HG02763 (cell line): Measurements from ENCODE around the gene ITGA3.

Experiments used
- ATAC-seq: cut with Tn5 transposase; IDR thresholded peaks from one replicate; pipeline ENCODE4 v1.9.1; 2021; ENCODE audit warnings: mild to moderate bottlenecking, moderate library complexity; ENCODE audit not compliant: unreplicated experiment

The ITGA3 gene

DNA sequence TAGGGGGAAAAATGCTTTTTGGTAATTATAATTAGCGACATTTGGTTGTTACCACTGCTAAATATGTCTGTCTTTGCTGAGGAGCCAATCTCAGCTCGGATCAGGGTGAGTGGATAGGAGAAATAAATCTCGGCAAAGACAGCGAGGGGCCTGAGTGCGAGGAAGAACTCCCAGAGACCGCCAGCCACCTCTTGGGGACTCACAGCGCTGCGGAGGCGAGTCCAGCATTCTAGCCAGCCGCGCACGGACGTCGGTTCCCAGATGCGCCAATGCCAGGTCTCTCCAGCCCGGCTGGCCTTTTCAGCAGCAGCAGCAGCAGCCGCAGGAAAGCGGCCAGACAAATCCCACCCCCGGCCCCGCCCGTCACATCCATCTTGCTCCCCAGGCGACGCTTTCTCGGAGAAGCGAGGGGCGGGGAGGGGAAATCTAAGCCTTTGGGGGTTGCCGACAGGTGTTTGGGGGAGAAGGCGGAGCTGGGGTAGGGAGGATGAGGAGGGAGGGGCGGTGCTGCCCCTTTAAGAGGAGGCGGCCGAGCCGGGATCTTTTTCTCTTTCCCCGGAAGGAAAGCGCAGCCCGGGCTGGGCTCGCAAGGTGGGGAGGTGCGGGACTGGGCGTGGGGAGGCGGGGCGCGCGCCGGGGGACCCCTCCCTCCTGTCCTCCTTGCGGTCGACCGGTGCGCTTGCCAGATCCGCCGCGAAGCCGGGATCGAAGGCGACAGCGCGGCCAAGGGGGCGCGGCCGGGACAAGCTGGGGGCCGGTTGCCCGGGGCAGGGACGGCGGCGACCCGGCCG is at the start of gene ITGA3:
TSS of gene ITGA3 (plus strand) at position 685 of the 791 bp plus-strand sequence. CDS start 330 bp downstream, outside the sequence.
- peak; percentile 51 for ATAC-seq

DNA sequence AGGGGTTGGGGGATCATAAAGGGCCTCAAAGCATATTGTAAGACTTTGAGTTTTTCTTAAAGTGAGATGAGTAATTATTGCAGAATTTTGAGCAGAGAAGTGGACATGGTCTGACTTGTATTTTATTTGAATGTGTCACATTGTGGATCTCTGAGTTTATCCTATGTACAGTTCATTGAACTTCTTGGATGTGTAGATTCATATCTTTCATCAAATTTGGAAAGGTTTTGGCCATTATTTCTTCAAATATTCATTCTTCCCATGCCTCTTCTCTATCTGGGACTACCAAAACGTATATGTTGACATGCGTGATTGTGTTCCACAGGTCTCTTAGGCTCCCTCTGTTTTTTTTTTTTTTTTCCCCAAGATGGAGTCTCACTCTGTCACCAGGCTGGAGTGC is 46.6 kb upstream of the ITGA3 start:
- no peak for ATAC-seq

DNA sequence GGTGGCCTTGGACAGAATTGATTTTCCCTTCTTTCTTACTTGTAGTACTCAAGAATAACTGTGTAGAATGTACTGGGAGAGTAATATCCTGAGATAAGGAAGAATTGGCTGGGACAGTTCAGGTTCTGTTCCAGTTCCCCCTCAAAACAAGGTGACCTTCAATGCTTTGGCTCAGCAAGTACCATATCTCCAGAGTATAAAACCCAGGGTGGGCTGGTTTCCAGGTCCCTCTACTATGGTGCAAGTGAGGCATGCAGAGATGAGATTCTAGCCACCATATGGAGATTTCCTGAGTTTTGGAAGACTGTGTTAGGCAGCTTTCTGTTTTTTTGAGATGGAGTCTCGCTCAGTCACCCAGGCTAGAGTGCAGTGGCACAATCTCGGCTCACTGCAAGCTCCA is 42.8 kb upstream of the ITGA3 start:
- no peak for ATAC-seq

DNA sequence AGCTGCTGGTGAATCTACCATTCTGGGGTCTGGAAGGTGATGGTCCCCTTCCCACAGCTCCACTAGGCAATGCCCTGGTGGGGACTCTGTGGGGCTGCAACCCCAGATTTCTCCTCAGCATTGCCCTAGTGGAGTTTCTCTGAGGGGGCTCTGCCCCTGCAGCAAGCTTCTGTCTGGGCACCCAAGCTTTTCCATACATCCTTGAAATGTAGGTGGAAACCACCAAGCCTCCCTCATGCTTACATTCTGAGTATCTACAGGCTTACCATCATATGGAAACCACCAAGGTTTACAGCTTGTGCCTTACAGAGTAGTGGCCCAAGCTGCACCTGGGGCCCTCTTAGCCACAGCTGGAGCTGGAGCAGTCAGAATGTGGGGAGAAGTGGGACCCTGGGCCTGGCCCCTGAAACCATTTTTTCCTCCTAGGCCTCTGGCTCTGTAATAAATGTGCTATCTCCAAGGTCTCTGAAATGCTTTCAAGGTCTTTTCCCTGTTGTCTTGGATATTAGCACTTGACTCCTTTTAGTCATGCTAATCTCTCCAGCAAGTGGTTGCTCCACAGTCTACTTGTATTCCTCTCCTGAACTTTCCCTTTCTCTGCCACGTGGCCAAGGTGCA is 41.3 kb upstream of the ITGA3 start:
- no peak for ATAC-seq

DNA sequence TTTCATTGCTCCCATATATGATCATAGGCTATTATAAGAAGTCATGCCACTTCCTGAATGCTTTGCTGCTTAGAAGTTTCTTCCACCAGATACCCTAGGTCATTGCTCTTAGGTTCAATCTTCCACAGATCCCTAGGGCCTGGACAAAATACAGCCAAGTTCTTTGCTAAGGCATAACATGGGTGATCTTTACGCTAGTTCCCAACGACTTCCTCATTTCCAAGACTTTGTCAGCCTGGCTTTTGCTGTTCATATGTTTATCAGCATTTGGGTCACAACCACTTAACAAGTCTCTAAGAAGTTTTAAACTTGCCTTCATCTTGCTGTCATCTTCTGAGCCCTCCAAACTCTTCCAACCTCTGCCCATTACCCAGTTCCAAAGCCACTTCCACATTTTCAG is 40.8 kb upstream of the ITGA3 start:
- ATAC-seq = no peak

DNA sequence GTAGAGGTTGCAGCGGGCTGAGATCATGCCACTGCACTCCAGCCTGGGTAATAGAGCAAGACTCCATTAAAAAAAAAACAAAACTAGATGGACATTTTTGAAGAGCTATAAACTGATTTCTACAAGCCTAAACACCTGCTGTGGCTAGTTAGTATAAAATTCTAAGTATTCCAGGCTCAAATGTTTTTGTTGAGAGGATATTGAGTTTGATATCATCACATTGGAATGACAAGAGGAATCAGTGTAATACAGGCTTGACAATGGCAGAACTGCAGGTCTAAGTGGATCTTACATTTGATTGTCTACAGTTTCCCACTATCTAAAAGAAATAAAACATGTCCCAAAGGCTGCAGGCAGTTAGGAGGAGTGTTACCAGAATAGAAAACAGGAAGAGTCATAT is 37.0 kb upstream of the ITGA3 start:
- ATAC-seq = no peak

DNA sequence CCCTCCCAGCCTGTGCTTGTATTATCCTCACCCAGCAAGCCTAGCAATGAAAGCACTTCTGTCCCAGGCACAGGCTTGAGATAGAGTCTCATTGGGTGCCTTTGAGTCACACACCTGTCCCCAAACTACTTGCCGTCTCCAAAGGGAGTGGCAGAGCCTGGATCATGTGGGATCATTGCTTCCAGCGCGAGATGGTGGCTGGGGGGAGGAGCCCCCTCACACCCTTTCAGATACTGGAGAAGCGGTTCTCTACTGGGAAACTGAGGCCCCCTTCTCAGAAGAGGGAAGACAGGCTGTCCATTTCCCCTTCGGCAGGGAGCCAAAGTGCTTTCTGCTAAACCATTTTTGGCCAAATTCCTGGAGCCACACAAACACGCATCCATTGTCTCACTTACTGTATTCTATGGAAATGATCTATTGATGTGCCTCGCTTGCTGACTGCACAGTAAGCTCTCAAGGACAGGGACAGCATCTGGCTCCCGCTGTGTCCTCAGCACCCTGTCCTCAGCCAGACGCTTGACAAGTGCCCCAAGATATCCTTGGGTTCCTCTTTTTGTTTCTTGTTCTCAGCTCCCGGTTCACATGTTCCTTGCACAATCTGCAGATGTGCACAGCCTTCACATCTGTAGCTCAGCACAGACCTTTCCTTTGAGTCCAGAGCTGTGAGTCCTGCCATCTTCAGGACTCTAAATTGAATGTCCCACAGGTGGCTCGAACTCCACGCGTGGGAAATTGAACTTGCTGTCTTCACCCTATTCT is 34.9 kb upstream of the ITGA3 start:
- no peak for ATAC-seq

DNA sequence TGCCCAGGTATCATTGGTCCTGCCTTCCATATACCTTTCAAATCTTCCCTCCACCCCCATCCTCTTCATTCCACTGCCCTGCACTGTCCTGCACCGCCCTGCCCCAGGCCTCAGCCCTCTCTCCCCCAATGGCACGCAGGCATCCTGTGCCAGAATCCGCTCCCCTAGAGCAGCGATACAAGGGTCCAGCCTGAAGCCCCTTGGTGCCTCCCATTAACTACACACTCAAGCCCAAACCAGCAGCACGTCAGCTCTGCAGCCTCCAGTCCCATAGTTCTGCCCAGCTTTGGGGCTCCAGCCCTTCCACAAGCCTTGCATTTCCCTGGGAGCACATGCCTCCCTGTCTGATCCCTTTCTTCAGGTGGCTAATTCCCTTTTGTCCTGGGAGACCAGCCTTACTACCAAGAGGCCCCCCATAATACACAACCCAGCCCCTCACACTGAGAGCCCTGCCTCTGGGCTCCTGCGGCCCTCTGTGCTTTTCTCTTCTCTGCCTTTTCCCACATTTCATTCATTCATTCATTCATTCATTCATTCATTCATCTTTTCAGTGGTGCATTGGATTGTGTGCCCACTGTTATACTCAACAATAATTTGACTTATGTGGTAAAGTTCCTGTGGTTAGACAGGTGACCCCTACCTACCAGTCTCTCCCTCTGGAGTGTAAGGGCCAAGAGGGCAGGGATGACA is 34.1 kb upstream of the ITGA3 start:
- no peak for ATAC-seq

DNA sequence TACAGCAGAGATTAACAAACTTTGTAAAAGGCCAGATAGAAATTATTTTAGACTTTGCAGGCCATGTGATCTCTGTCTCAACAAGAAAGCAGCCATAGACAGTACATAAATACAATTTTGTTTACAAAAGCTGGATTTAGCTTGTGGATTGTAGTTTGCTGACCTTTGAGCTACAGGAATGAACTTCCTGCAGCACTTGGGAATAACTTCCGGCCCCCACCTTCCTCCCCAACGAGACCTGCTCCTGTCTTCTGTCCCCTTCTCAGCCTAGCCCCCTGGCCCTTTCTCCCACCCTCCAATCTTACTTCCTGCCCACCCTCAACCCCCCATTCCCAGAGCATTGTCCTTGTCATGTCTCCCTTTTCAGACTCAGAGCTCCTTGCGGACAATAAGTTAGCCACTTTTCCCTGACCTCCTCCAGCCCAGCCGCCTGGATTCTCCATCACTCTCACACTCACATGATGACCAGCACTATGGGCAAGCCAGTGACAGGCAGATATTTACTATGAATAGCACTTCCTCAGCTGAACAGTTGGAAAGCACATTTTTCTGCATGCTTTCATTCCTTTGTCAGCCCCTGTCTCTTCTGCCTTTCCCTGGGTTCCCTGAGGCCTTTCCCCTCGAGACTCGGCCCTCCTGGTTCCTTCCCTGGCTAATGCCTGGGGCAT is 33.3 kb upstream of the ITGA3 start:
- no peak for ATAC-seq

DNA sequence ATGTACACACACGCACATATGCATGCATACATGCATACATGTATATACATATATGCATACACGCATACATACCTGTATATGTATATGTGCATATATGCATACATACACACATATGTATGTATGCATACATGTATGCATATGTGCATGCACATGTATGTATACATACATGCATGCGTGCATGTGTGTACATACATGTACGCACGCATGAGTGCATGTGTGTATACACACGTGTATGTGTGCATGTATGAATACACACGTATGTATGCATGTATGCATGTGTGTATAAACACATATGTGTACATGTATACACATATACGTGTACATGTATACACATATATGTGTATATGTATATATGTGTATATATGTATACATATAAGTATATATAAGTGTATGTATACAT is 32.4 kb upstream of the ITGA3 start:
- no peak for ATAC-seq

DNA sequence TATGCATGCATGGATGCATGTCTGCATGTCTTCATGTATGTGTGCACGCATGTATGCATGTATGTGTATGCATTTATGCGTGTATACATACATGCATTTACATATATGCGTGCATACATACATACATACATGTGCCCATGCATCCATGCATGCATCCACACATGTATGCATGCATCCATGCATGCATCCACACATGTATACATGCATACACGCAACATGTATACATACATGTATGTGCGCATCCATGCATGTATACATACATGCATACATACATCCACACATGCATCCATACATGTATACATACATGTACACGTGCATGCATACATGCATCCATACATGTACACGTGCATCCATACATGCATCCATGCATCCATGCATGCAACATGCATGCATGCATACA is 31.1 kb upstream of the ITGA3 start:
- no peak for ATAC-seq

DNA sequence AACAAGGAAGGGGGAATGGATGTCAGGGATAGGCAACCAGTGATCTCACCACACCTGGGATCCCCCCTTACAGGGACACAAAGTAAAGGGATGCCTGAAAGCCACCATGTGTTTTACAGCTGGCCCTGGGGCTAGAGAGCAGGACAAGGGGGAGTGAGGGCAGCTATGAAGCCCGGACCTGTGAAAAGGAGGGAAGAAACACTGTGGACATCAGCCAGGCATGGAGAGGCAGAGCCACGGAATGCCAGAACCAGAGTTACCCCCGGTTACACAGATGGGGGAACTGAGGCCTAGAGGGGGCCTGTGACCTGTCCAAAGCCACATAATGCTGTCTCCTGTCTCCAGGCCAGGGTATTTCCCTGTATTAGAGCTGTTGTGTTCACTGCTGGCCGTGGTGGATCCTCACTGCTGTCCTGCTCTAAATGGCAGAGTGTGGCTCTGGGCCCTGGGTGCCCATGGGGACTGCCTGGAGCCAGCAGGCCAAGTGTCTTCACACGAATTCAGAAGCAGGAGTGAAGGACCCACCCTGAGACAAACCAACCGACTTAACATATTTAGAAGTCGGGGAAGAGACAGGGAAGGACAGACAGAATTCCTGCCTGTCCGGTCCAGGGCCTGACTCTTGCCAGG is 29.7 kb upstream of the ITGA3 start:
- no peak for ATAC-seq

DNA sequence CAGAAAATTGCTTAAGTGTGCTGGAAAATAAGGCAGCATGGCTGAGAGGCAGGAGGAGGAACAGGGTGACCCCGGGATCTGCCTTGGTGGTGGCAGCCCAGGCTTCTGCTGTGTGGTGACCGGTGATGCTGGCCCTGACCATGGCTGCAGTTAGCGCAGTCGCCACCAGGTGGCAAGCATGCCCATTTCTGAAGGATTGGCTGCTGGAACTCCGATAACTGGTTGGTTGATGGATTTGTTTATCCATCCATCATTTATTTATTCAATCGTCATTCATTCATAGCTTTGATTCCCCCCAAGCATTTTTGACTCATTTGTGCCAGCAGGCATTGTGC is 29.1 kb upstream of the ITGA3 start:
- no peak for ATAC-seq

DNA sequence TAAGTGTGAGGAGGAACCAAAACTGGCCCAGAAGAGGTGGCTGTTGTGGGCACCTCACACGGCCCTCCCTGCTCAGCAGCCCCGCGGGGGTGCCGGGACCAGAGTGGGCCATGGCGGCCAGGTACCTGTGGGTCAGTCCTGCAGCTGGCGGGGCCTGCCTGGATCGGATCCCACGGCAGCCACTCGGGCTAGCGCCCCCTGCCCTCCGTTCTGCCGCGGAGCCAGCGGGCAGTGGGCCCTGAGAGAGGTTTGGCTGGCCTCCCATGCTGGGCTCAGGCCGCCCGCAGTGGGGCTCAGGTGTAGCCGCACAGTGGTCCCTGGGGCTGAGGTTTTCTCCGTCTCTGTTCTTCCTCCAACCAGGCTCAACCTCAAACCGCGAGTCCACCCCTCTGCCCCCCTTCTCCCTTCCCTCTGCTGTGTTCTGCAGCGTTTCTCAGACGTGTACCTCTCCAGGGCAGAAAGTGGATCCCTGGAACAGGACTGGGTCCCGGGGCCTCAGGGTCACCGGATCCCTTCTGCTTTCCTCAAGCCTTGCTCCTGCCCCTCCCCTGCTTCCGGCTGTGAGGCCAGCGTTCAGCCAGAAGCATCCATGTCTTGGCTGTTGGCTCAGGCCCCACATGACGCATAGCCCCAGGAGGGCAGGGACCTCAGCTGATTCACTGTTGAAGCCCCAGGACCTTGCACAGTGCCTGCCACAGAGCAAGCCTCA is 28.6 kb upstream of the ITGA3 start:
- no peak for ATAC-seq

DNA sequence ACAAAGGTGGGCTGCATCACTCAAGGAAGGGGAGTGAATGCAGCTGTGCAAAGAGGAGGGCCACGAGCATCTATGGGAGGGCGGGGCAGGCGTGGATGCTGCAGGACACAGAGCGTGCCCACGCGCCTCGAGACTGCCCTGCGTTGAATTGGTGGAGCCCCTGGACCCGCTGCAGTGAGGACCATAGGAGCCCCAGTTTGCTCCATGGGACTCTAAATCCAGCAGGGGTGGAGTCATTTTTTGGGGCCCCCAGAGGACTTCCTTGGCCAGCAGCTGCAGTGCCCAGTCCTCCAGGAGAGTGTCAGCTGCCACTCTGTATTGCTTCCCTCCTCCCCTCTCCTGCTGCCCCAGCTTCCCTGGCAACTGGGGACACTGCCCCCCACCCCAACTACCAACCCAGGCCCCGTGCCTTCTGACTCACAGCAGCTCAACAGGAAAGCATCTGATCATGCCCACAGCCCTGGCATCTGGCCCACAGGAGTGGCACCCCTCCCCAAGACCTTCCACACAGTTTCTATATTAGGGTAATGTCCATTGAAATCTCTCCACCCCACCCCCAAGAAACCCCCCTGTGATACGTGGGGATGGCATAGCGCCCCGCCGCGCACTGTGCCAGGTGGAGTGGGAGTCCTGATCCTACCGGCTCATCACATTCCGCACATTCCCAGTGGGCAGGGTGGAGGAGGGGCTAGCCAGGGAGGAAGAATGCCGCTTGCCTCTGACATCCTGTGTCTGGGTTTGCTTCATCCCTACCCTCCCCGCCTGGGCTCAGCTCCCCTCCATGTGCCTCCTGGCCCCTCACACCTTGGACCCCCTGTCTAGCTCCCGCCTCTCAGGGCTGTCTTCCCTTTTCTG is 27.8 kb upstream of the ITGA3 start:
- no peak for ATAC-seq

DNA sequence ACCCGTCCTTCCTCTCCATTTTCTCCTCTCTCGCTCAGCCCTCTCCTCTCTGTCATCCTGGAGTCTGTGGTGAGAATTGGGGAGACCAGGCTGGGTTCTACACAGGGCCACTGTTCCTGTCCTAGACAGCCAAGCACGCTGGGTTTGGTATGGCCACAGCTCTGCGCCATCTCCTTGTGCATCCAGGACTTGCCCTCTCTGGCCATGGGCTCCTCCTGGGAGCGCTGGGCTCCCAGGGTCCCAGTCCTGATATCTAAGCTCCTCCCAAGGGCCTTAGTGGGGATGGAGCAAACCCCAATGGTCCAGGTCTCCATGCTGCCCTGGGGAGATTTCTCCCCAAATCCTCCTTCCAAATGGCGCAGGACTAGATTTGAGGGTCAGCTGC is 27.2 kb upstream of the ITGA3 start:
- no peak for ATAC-seq

DNA sequence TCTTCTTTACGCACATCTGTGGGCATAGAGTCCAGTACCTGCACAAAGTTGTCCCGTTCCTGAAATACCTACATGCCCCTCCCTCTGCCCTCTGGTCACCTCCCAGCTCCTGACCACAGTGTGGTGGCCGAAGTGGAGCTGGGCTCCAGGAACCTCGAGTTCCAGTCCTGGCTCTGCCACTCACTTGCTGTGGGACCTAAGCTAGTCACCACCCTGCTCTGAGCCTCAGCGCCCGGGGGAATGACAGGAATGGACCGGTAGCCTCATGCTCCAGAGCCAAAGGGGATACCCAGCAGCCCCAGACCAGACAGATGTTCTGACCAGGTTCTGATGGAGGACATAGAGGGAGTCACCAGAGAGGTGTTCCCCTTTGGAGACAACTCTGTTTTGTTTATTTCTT is 26.7 kb upstream of the ITGA3 start:
- no peak for ATAC-seq

DNA sequence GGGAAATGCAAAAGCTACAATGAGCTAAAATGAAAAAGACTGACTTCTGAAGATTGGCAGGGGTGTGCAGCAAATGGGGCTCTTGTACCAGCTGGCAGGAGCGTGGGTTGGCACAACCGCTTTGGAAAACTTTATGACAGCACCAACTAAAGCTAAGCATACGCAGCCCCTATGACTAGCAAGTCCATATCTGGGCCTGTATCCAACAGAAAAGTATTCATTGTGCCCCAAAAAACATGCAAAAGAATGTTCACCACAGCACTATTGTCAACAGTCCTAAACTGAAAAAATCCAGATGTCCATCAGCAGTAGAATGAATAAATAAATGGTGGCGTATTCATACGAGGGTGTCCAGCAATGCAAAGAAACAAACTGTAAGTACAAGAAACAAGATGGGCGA is 22.6 kb upstream of the ITGA3 start:
- no peak for ATAC-seq
